GM12865 (cell line): ENCODE results near the gene FTHL17.

ENCODE experiments used
- DNase-seq: peaks from one replicate; pipeline ENCODE4 v3.0.0; 2010; ENCODE audit warnings: low read depth
- H3K4me3 ChIP-seq: 2 replicates; pipeline ENCODE4 v1.5.1; 2011; ENCODE audit warnings: mild to moderate bottlenecking, low read depth, low read length, control low read depth
- CTCF ChIP-seq: IDR thresholded peaks from 2 replicates; pipeline ENCODE4 v1.5.1; 2011; ENCODE audit warnings: low read length, control low read depth, low read depth, inconsistent platforms; ENCODE audit not compliant: insufficient read depth; ENCODE audit errors: missing control alignments

Gene FTHL17

GRCh38 chrX:31098079-31098478, 26.2 kb upstream of the FTHL17 start:
- H3K4me3 ChIP-seq, result no peak overlapping the region
- TF ChIP-seq CTCF, result no peak
- no peak for DNase-seq

- no peak for TF ChIP-seq CTCF
- H3K4me3 ChIP-seq, result no peak overlapping the region
- DNase-seq, result no peak
Measured at GRCh38 chrX:31093639-31093975, 21.8 kb upstream of the FTHL17 start.

GRCh38 chrX:31092970-31093638, 21.3 kb upstream of the FTHL17 start:
- no peak overlapping the region for H3K4me3 ChIP-seq
- TF ChIP-seq CTCF, result no peak
- DNase-seq, result peak; percentile 47

- no peak for DNase-seq
Measured at GRCh38 chrX:31092476-31092875, 20.6 kb upstream of the FTHL17 start.

GRCh38 chrX:31091819-31092218, 20.0 kb upstream of the FTHL17 start:
- no peak overlapping the region for H3K4me3 ChIP-seq
- TF ChIP-seq CTCF, result no peak
- DNase-seq, result no peak

More at GRCh38 chrX:31092476-31092875, 20.6 kb upstream of the FTHL17 start:
- no peak overlapping the region for H3K4me3 ChIP-seq
- no peak for TF ChIP-seq CTCF

- TF ChIP-seq CTCF, result no peak
- no peak overlapping the region for H3K4me3 ChIP-seq
- no peak for DNase-seq
Measured at GRCh38 chrX:31074522-31074921, 2.7 kb upstream of the FTHL17 start.

GRCh38 chrX:31071262-31071661, 579 bp downstream of the FTHL17 start:
- no peak overlapping the region for H3K4me3 ChIP-seq
- no peak for DNase-seq
- TF ChIP-seq CTCF, result no peak
